Vagina (tissue), 2 donors: ENCODE results near the gene VASN.

Experiments
- POLR2A ChIP-seq, 2 donors: fragments of 450-650 bp; IDR thresholded peaks; one replicate each; pipeline ENCODE4 v1.6.1; 2017; ENCODE audit warnings: antibody characterized with exemption in 2 of 2, mild to moderate bottlenecking in 2 of 2, moderate library complexity in 2 of 2
- POLR2AphosphoS5 ChIP-seq, 2 donors: sonication (generic); formaldehyde crosslinking; IDR thresholded peaks; one replicate each; pipeline ENCODE4 v1.9.0; 2017; ENCODE audit warnings: antibody characterized with exemption in 2 of 2, mild to moderate bottlenecking in 2 of 2, low read depth in 1 of 2; ENCODE audit not compliant: insufficient read depth in 1 of 2
- TF ChIP-seq, protein P1 (sequence below), 3 experiments: fragments of 450-650 bp in 2 of 3; fragments of 200-600 bp in 1 of 3; sonication (generic) in 1 of 3; IDR thresholded peaks; one replicate each; pipeline ENCODE4 v1.5.1; 2017 to 2019; ENCODE audit warnings: antibody characterized with exemption in 3 of 3, mild to moderate bottlenecking in 2 of 3, moderate library complexity in 2 of 3

DNA sequence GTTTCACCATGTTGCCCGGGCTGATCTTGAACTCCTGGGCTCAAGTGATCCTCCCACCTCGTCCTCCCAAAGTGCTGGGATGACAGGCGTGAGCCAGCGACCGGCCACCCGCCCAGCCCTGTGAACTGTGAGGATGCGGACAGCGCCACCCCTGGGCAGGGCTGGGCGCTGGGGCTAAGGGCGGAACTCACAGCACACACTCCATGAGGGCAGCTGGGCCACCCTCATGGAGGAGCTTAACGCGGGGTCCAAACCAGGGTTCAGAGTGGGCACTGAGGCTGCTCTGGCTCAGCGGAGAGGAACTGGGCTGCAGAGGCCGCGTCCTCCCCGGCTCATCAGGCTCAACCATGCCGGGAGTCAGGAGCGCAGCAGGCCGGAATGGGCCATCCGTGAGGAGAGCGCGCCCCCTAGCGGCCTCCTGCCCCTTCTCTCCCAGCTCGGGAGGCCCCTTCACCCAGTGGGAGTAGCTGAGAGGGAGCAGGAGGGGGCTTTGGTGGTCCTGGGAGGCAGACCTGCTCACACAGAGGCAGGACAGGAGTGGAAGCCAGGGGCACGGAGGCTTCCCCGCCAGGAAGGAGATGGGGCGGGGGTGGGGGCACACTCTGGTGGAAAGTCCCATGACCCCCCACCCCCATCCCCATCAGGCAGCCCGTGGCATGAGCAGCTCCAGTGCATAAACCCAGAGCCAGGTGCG, 30.9 kb downstream of the VASN start:
- TF ChIP-seq, protein P1, sequence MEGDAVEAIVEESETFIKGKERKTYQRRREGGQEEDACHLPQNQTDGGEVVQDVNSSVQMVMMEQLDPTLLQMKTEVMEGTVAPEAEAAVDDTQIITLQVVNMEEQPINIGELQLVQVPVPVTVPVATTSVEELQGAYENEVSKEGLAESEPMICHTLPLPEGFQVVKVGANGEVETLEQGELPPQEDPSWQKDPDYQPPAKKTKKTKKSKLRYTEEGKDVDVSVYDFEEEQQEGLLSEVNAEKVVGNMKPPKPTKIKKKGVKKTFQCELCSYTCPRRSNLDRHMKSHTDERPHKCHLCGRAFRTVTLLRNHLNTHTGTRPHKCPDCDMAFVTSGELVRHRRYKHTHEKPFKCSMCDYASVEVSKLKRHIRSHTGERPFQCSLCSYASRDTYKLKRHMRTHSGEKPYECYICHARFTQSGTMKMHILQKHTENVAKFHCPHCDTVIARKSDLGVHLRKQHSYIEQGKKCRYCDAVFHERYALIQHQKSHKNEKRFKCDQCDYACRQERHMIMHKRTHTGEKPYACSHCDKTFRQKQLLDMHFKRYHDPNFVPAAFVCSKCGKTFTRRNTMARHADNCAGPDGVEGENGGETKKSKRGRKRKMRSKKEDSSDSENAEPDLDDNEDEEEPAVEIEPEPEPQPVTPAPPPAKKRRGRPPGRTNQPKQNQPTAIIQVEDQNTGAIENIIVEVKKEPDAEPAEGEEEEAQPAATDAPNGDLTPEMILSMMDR (IDR thresholded peaks at IDR 0.05), result peak; percentile 91 to 98 (median 95)
- no peak for TF ChIP-seq POLR2A (IDR thresholded peaks at IDR 0.05)
- TF ChIP-seq POLR2AphosphoS5 (IDR thresholded peaks at IDR 0.05; ENCODE audit: insufficient read depth in 1 of 2, low read depth in 1 of 2), result peak; percentile 17 to 44
